Measurements from ENCODE around the gene YBEY.

- no peak for TF ChIP-seq POLR2A (IDR thresholded peaks at IDR 0.05)
- no peak for TF ChIP-seq CTCF (IDR thresholded peaks at IDR 0.05)
Measured at GRCh38 chr21:46265736-46266525, 20.2 kb upstream of the YBEY start.

Measured in thyroid gland (tissue), 4 donors.